ENCODE results near the gene TMEM179B.
"Not testable (repeated sequence)": the region's sequence is repeated elsewhere in the genome, so short reads cannot be mapped to it uniquely, and the experiment has no call there.

The TMEM179B gene

GRCh38 chr11:62789576-62789975 lies 2.4 kb downstream of the TMEM179B start:
- DNase-seq (ENCODE audit: low spot score): no peak

- peak; percentile 93 for DNase-seq (ENCODE audit: low spot score)
Observed at GRCh38 chr11:62791501-62792201, 4.4 kb downstream of the TMEM179B start, which contains the start of gene TMEM223. Gene TMEM223, minus strand, starts transcription at chr11:62792006. Its CDS starts 12 bp downstream, at chr11:62791994.

DNA sequence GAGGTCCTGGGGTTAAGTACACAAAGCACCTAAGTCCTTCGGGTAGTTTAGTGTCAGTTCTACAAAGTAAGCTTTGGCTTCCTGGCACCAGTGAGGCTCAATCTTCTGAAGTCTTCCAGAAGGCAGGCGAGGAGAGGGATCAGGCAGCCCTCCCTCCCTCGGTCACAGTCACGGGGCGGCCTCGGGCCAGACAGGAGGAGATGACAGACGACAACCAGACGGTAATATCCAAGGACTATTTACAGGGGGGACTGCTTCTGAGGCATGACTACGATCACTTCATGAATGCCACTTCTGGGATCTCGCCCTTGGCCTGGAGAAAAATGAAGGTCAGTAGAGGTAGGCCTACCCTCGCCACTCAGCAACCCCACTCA lies 5.0 kb downstream of the TMEM179B start:
- peak; percentile 38 for DNase-seq (ENCODE audit: low spot score)

DNA sequence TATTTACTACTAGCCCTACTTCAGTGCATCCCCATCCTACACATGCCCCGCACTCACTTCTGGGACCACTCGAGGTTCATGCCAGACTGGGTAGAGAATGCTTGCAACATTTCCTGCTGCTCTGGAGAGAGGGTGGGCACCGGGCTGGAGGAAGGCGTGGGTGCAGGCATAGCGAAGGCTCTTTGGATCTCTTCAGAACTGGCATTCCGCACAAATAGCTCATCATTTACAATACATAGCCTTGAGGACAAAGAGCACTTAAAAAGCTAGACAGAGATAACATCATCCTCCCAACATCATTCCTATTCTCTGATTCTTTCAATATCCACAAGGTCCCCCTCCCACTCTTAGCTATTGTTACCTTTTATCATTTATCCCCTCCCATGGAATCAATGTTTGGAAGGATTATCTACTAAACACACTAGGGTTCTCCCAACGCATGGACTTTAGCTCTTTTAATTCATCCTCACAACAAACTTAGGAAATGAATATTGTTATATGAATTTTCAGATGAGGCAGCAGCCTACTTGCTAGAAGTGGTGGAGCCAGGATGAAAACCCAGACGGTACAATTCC lies 7.1 kb downstream of the TMEM179B start:
- DNase-seq (ENCODE audit: low spot score): no peak

GRCh38 chr11:62796281-62796680 lies 9.1 kb downstream of the TMEM179B start:
- DNase-seq (ENCODE audit: low spot score): no peak

- no peak for DNase-seq (ENCODE audit: low spot score)
Observed at GRCh38 chr11:62799486-62799885, 12.3 kb downstream of the TMEM179B start.

DNA sequence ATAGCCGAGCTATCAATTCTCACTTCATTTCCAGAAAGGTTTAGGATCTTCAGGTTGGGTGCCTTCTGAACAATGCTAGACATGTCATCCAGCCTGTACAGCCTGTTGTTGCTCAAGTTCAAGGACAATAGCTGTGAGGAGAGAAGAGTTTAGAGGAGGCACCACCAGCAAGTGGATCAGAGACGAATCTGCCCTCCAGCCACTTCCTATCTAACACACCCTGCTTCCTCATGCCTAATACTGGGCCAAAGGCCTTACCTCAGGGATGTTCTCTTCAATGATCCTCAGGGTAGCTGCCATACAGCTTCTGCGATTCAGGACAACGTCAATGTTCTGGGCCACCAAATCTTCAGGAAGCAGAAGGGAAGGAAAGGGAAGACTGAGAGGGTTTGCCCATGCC lies 13.9 kb downstream of the TMEM179B start:
- no peak for DNase-seq (ENCODE audit: low spot score)

DNA sequence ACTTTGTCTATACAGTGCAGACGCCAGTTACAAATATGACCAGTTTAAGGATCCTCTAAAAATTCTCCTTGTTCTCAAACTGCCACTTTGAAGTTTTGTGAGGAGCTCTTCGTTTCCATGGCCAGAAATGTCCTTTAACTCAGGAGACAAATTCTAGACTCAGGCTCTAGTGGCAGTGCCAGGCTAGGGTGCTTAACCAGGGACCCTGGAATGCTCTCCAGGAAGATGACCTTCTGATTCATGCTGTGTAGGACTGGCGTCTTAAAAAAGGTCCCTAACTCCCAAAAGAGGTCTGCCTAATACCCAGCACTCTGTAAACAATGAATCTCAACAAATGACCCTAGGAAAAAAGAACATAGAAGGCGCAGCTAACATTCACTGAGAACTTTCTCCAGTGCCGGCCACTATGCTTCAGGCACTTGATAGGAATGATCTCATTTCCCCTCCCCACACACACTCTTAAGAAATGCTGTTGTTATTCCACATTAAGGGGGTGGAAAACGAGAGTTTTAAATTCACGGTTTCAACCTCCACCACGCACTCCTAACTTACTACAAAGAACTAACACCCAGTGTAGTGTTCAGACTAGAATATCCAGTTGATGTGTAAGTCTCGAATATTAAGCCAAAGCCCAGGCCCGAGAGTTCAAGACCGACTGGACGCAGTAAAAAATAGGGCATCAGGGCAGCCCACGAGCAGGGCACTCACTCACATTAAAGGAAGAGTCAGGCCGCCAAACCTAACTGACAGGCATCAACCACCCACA lies 17.3 kb downstream of the TMEM179B start:
- DNase-seq (ENCODE audit: low spot score): no peak

DNA sequence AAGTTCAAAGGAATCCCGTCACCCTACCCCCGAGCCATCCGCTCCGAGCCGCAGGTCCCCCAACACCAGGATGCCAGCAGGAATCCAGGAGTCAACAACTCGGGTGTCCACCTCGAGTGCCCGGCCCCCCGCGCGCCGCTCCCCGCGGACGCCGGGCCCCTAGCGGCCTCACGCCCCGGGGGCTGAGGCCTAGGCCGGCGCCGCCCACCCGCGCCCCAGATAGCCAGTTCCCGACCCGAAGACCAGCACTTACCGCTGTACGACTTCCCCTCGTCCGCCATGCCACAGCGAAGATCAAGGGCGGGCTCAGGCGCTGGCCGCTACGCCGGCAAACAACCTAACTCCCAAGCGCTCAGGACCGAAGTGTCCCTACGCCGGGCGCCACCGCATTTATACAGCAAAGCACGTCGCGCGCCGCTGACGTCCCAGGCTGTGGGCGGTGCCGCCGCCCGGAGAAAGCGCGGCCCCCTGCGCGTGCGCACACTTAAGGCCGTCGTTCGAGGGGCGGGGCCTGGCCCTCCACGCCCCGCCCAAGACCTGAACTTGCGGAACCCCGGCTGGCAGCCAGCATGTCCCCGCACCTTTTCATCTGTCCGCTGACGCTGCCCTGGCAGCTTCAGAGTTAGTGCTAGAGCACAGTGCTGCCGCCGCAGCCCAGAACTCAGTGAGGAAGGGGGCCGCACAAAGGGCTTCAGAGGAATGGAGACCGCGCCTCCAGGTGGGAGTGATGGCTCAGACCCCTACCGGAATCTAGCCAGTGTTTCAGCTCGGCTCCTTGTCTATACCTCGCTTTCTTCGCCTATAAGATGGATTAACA lies 18.1 kb downstream of the TMEM179B start, which contains the start of gene NXF1:
Gene NXF1, minus strand, starts transcription at position 365 of the 817 bp plus-strand sequence. Its CDS starts 84 bp downstream, at position 281.
- DNase-seq (ENCODE audit: low spot score): peak; percentile 98

DNA sequence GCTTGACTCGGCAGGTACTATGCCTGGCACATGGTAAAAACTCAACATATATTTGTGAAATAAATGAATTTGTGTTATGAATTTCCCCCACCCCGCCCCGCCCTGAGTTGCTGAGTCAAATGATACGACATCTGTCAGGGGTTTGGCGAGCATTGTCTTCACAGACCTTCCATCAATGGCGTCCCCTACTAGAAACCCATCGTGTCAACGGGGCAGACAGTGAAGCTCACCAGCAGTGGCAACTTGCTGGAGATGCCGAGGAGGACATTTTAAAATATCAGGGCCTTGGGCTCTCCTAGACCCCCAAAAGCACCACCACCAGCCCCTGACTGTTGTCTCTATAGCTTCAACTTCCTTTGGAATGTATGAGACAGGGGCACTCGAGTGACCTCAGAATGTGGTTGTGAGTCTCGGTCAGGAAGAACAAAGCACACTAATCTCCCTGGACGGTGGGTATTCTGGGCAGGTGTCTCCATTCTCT lies 18.8 kb downstream of the TMEM179B start:
- DNase-seq (ENCODE audit: low spot score): no peak

- no peak for DNase-seq (ENCODE audit: low spot score)
Observed at GRCh38 chr11:62806611-62807121, 19.5 kb downstream of the TMEM179B start.

DNA sequence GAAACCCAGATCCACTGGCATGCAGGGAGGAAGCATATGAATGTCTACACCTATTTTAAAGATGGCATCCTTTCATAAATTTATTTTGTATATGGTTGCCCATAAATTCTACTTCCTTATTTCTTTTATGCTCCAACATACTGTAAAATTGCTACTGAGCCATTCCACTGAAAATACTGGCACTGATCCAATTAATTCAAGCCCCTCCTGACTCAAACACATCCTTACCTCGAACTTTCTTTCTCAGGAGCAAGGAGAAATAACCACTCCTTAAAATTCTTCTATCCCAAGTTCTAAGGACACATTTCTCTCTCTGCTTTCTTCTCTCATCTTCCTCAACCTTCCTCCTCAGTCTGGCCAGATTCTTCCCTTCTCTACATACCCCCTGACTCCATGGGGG lies 23.5 kb downstream of the TMEM179B start:
- DNase-seq (ENCODE audit: low spot score): no peak

- DNase-seq (ENCODE audit: low spot score): no peak
Observed at GRCh38 chr11:62811659-62812058, 24.5 kb downstream of the TMEM179B start.

- no peak for DNase-seq (ENCODE audit: low spot score)
Observed at GRCh38 chr11:62816557-62816956, 29.4 kb downstream of the TMEM179B start.

DNA sequence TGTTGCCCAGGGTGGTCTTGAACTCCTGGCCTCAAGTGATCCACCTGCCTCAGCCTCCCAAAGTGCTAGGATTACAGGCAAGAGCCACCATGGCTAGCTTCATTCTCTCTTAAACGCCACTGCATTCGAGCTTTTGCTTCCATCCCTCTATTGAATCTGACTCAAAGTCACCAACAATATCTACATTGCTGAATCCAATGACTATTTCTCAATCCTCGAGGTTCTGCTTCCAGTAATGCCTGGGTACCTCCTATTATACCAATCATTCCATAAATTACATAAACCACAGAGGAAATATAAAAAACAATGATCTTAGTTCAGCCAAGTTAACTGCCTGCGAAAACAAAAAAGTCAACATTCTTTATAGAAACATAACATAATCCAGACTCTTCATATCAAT lies 29.9 kb downstream of the TMEM179B start:
- DNase-seq (ENCODE audit: low spot score): no peak

GRCh38 chr11:62823677-62824076 lies 36.5 kb downstream of the TMEM179B start:
- DNase-seq (ENCODE audit: low spot score): no peak

DNA sequence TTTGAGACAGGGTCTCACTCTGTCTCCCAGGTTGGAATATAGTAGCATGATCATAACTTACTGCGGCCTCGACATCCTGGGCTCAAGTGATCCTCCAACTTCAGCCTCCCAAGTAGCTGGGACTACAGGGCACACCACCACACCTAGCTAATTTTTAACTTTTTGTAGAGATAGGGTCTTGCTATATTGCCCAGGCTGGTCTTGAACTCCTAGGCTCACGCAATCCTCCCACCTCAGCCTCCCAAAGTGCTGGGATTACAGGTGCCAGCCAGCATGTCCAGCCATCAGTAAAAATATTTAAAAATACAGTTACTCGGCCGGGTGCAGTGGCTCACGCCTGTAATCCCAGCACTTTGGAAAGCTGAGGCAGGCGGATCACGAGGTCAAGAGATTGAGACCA lies 40.9 kb downstream of the TMEM179B start:
- DNase-seq (ENCODE audit: low spot score): not testable (repeated sequence)

DNA sequence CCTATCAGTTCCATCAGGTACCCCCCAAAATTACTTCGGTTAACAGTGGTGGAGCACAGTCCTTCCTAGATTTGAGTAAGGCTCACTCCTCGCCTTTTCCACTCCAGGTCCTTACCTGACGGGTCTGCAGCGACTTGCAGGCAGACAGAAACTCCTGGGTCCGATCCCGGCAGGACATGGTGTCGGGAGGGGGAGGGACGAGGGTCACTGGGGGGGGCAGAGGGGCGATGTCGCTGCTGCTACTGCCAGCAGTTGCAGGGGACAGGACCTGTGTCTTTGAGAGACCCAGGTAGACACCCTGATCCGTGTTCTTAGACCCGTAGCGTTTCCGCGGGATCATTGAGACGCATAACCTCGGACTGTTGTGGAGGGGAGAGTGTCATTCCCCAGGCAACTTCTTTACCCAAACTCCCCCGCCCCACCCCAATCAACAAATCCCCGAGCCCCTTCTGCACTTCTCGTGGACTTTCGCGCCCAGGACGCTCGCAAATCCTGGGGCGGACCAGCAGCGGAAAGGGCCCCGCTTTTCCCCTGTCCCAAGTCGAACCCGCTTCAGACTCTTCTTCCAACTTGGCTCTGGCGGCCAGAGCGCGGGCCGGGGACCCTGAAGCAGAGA lies 43.8 kb downstream of the TMEM179B start:
- DNase-seq (ENCODE audit: low spot score): peak; percentile 65

- DNase-seq (ENCODE audit: low spot score): peak; percentile 96
Observed at GRCh38 chr11:62831520-62832335, 44.5 kb downstream of the TMEM179B start, which contains the start of gene STX5. Gene STX5, minus strand, starts transcription at chr11:62832051. Its CDS starts 808 bp downstream, at chr11:62831243.
